T-cell (primary cell): ENCODE results near the gene ANO3. TPM values are rescaled to one million over a fixed set of nuclear protein-coding genes. Genes with fewer than 3 reads are reported as not detected.

Experiments
- ATAC-seq, 4 experiments: fragments of 200-7000 bp in 3 of 4; fragments of 150-1000 bp in 1 of 4; cut with Tn5 transposase; replicated peaks in 1 of 4; 1 replicate in 3 of 4; 2 replicates in 1 of 4; pipeline ENCODE4 v1.10.0; 2021; ENCODE audit warnings: moderate library complexity in 3 of 4, mild to moderate bottlenecking in 2 of 4, moderate number of reproducible peaks in 1 of 4
- CTCF ChIA-PET, 2 donors: fragments of 300-600 bp; sonication (Branson Sonifier 250); formaldehyde crosslinking; loops; one replicate each; lab custom pipeline; 2022; ENCODE audit warnings: antibody characterized with exemption in 2 of 2; lab: Charles Lee
- POLR2A ChIA-PET, 2 donors: fragments of 300-600 bp; sonication (Branson Sonifier 250); formaldehyde crosslinking; loops; one replicate each; lab custom pipeline; 2022; ENCODE audit warnings: antibody characterized with exemption in 2 of 2; lab: Charles Lee
- DNase-seq, 35 experiments: peaks; one replicate each; pipeline versions ENCODE4 v3.0.0 to v3.0.0-alpha.2; 2013 to 2023
- H3K27ac ChIP-seq: one replicate; pipeline ENCODE4 v1.5.1; 2013; ENCODE audit warnings: low read length
- H3K27me3 ChIP-seq, 2 experiments: replicated peaks in 1 of 2; 1 replicate in 1 of 2; 2 replicates in 1 of 2; pipeline versions ENCODE4 v1.6.1 to v1.7.0; 2013; ENCODE audit warnings: low read length in 1 of 2, mixed read lengths in 1 of 2; ENCODE audit not compliant: control insufficient read depth in 2 of 2, insufficient read depth in 2 of 2; ENCODE audit errors: extremely low read depth in 1 of 2
- H3K36me3 ChIP-seq, 2 donors: 1 replicate in 1 of 2; 2 replicates in 1 of 2; pipeline versions ENCODE4 v1.6.1 to v1.7.0; 2013; ENCODE audit warnings: low read length in 1 of 2; ENCODE audit not compliant: control insufficient read depth in 2 of 2, insufficient read depth in 1 of 2; ENCODE audit errors: extremely low read depth in 1 of 2
- H3K4me1 ChIP-seq, 2 experiments: 1 replicate in 1 of 2; 2 replicates in 1 of 2; pipeline versions ENCODE4 v1.6.1 to v1.7.0; 2013; ENCODE audit warnings: low read length in 2 of 2, mixed read lengths in 1 of 2; ENCODE audit not compliant: insufficient read depth in 2 of 2, control insufficient read depth in 1 of 2; ENCODE audit errors: extremely low read depth in 1 of 2
- H3K4me3 ChIP-seq, 2 donors: 1 replicate in 1 of 2; 2 replicates in 1 of 2; pipeline versions ENCODE4 v1.5.1 to v1.7.0; 2013; ENCODE audit warnings: mild to moderate bottlenecking in 2 of 2, low read length in 1 of 2, moderate library complexity in 1 of 2; ENCODE audit not compliant: control insufficient read depth in 1 of 2; ENCODE audit errors: extremely low read depth in 1 of 2
- H3K9me3 ChIP-seq: 2 replicates; pipeline ENCODE4 v1.7.0; 2013
- H3K27ac Mint-ChIP-seq, 2 donors: one replicate each; pipeline ENCODE4 v1.8.0; 2020 to 2021; ENCODE audit warnings: mild to moderate bottlenecking in 2 of 2, mixed read lengths in 2 of 2
- H3K27me3 Mint-ChIP-seq, 2 donors: one replicate each; pipeline ENCODE4 v1.8.0; 2021 to 2022; ENCODE audit warnings: mixed read lengths in 2 of 2
- H3K36me3 Mint-ChIP-seq: one replicate; pipeline ENCODE4 v1.8.0; 2021; ENCODE audit warnings: mixed read lengths
- H3K4me1 Mint-ChIP-seq, 3 donors: one replicate each; pipeline ENCODE4 v1.8.0; 2020 to 2022; ENCODE audit warnings: mixed read lengths in 3 of 3, mild to moderate bottlenecking in 1 of 3
- H3K4me3 Mint-ChIP-seq, 3 donors: one replicate each; pipeline ENCODE4 v1.8.0; 2020 to 2022; ENCODE audit warnings: mild to moderate bottlenecking in 3 of 3, mixed read lengths in 3 of 3, moderate library complexity in 3 of 3
- H3K9me3 Mint-ChIP-seq, 3 donors: one replicate each; pipeline ENCODE4 v1.8.0; 2020 to 2022; ENCODE audit warnings: mixed read lengths in 3 of 3
- WGBS: methylation state at CpG from one replicate; pipeline ENCODE4 v1.1.5; 2013; ENCODE audit warnings: missing lambda C conversion rate; ENCODE audit not compliant: insufficient coverage; 5-methylcytosine and 5-hydroxymethylcytosine counted together
- total RNA-seq, 35 experiments: library from RNA in 6 of 35; stranded (reverse) in 6 of 35; fragments of 120-200 nt in 1 of 35; gene quantifications; one replicate each; pipeline versions ENCODE4 v1.2.1 to v1.2.4 and lab custom pipeline; 2013 to 2026

Gene ANO3
- total RNA-seq, 5 donors from 2014 or later (not counting 1 experiment from before 2014, with no cell fraction given): not detected

DNA sequence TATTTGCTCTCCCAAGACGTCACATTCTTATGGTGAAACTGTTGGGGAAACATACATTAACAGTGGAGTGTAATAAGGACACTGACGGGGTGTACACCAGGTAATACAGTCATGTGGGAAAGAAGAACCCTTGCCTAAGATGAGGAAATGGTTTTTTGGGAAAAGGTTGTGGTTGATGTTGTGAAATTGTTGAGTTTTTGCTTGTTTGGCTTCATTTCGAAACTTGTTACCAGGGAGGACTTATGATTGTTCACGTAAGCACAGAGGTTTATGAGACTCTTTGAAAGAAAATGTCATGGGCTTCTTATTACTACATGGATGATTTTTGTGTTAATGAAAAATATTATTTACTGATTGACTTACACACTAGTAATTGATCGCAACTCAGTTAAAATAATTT lies 16.8 kb downstream of the ANO3 start:
- WGBS: 74% methylated on average over 2 of the region's 5 CpGs
- Histone ChIP-seq H3K9me3 (no peaks in the 10 kb centered on the region), H3K27ac (no peak overlapping the region), H3K4me3 (no peak overlapping the region), H3K4me1 (no peaks in the 10 kb centered on the region), H3K36me3 (no peaks in the 10 kb centered on the region), H3K27me3 (no peaks in the 10 kb centered on the region)
- CTCF ChIA-PET: no interaction called here
- DNase-seq: no peak
- Mint-ChIP-seq H3K9me3 (peaks cover 2 to 12% (median 10%) of the 10 kb centered on the region in 3 donors), H3K27me3 (no peaks in the 10 kb centered on the region), H3K4me3 (no peak overlapping the region), H3K4me1 (no peaks in the 10 kb centered on the region), H3K27ac (no peak overlapping the region), H3K36me3 (no peaks in the 10 kb centered on the region)
- no peak for ATAC-seq
- POLR2A ChIA-PET: no interaction called here

- POLR2A ChIA-PET: no interaction called here
- Mint-ChIP-seq H3K36me3 (no peaks in the 10 kb centered on the region), H3K4me3 (no peak overlapping the region), H3K27ac (no peak overlapping the region), H3K27me3 (no peaks in the 10 kb centered on the region), H3K4me1 (no peaks in the 10 kb centered on the region), H3K9me3 (peaks cover 3 to 12% (median 10%) of the 10 kb centered on the region in 3 donors)
- H3K4me3 ChIP-seq: no peak overlapping the region
- no peak for DNase-seq
- H3K36me3 ChIP-seq: no peaks in the 10 kb centered on the region
- H3K27ac ChIP-seq: no peak overlapping the region
- ATAC-seq: no peak
- H3K27me3 ChIP-seq: no peaks in the 10 kb centered on the region
- no peaks in the 10 kb centered on the region for H3K9me3 ChIP-seq
- CTCF ChIA-PET: no interaction called here
- WGBS: 80% methylated on average over 1 of the region's 7 CpGs
- H3K4me1 ChIP-seq: no peaks in the 10 kb centered on the region
Observed at GRCh38 chr11:26350002-26350401, 18.1 kb downstream of the ANO3 start.

GRCh38 chr11:26353010-26353409 lies 21.1 kb downstream of the ANO3 start:
- no peaks in the 10 kb centered on the region for H3K9me3 ChIP-seq
- DNase-seq (no peak), ATAC-seq (no peak)
- H3K4me1 ChIP-seq: no peaks in the 10 kb centered on the region
- H3K27ac ChIP-seq: no peak overlapping the region
- no peaks in the 10 kb centered on the region for H3K27me3 ChIP-seq
- no peaks in the 10 kb centered on the region for H3K36me3 ChIP-seq
- no peaks in the 10 kb centered on the region for H3K27me3 Mint-ChIP-seq
- POLR2A ChIA-PET: no interaction called here
- no peak overlapping the region for H3K4me3 ChIP-seq
- H3K4me1 Mint-ChIP-seq: no peaks in the 10 kb centered on the region
- peaks cover 4 to 12% (median 6%) of the 10 kb centered on the region in 3 donors for H3K9me3 Mint-ChIP-seq
- no peak overlapping the region for H3K27ac Mint-ChIP-seq
- H3K4me3 Mint-ChIP-seq: no peak overlapping the region
- WGBS: 80% methylated on average over 1 of the region's 5 CpGs
- CTCF ChIA-PET: no interaction called here
- no peaks in the 10 kb centered on the region for H3K36me3 Mint-ChIP-seq

GRCh38 chr11:26359055-26359454 lies 27.1 kb downstream of the ANO3 start:
- Histone ChIP-seq H3K27ac (no peak overlapping the region), H3K36me3 (no peaks in the 10 kb centered on the region), H3K27me3 (no peaks in the 10 kb centered on the region), H3K4me1 (no peaks in the 10 kb centered on the region), H3K9me3 (no peaks in the 10 kb centered on the region), H3K4me3 (no peak overlapping the region)
- CTCF ChIA-PET: no interaction called here
- Mint-ChIP-seq H3K27me3 (no peaks in the 10 kb centered on the region), H3K4me3 (no peak overlapping the region), H3K27ac (no peak overlapping the region), H3K9me3 (peaks cover 5 to 14% (median 12%) of the 10 kb centered on the region in 3 donors), H3K36me3 (no peaks in the 10 kb centered on the region), H3K4me1 (no peaks in the 10 kb centered on the region)
- ATAC-seq (no peak), DNase-seq (no peak)
- POLR2A ChIA-PET: interaction anchor here in 1 of 2 donors (0.6 kb wide), 1 partner anchor 54 kb away, joined by 4 read pairs; no protein-coding TSS in a partner anchor

DNA sequence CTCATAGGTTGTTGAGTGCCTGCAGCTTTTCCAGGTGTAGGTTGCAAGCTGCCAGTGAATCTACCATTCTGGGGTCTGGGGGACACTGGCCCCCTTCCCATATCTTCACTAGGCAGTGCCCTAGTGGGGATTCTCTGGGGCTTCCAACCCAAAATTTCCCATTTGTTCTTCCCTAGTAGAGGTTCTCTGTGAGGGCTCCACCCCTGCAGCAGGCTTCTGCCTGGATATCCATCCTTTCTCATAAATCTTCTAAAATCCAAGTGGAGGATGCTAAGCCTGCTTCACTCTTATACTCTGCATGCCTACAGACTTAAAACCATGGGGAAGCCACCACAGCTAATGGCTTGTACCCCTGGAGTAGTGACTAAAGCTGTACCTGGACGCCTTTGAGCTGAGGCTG lies 33.4 kb downstream of the ANO3 start:
- Mint-ChIP-seq H3K27me3 (no peaks in the 10 kb centered on the region), H3K4me3 (no peak overlapping the region), H3K27ac (no peak overlapping the region), H3K9me3 (peaks cover 11 to 38% (median 14%) of the 10 kb centered on the region in 3 donors), H3K4me1 (no peaks in the 10 kb centered on the region), H3K36me3 (no peaks in the 10 kb centered on the region)
- H3K4me3 ChIP-seq: no peak overlapping the region
- DNase-seq (no peak), ATAC-seq (no peak)
- no peak overlapping the region for H3K27ac ChIP-seq
- H3K4me1 ChIP-seq: no peaks in the 10 kb centered on the region
- WGBS: no CpG with 5 or more reads among the region's 1 CpG
- POLR2A ChIA-PET: no interaction called here
- no peaks in the 10 kb centered on the region for H3K9me3 ChIP-seq
- H3K27me3 ChIP-seq: no peaks in the 10 kb centered on the region
- CTCF ChIA-PET: no interaction called here
- H3K36me3 ChIP-seq: no peaks in the 10 kb centered on the region

DNA sequence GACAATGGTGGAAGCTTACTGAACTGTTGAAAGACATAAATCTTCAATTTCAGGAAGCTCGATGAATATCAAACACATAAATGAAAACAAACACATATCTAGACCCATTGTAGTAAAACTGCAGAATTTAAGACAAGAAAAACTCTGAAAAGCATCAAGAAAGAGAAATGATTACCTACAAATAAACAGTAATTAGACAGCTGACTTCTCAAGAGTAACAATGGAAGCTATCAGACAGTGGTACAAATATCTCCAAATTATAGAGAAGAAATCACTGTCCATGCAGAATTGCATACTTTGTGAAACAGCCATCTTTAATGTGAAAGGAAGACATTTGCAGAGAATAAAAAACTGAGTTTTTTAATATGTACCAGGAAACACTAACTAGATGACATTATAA lies 45.7 kb downstream of the ANO3 start:
- Histone ChIP-seq H3K36me3 (no peaks in the 10 kb centered on the region), H3K4me1 (no peaks in the 10 kb centered on the region), H3K4me3 (no peak overlapping the region), H3K27ac (no peak overlapping the region), H3K27me3 (no peaks in the 10 kb centered on the region), H3K9me3 (peaks cover 4% of the 10 kb centered on the region)
- Mint-ChIP-seq H3K4me1 (no peaks in the 10 kb centered on the region), H3K27me3 (no peaks in the 10 kb centered on the region), H3K9me3 (peaks cover 18 to 45% (median 29%) of the 10 kb centered on the region in 3 donors), H3K36me3 (no peaks in the 10 kb centered on the region), H3K4me3 (no peak overlapping the region), H3K27ac (no peak overlapping the region)
- ATAC-seq (no peak), DNase-seq (no peak)
- POLR2A ChIA-PET: no interaction called here
- WGBS: no CpG with 5 or more reads among the region's 1 CpG
- CTCF ChIA-PET: no interaction called here

GRCh38 chr11:26399336-26399735 lies 67.4 kb downstream of the ANO3 start:
- H3K27ac Mint-ChIP-seq: no peak overlapping the region
- Histone ChIP-seq H3K4me3 (no peak overlapping the region), H3K27ac (no peak overlapping the region), H3K36me3 (no peaks in the 10 kb centered on the region), H3K4me1 (no peaks in the 10 kb centered on the region), H3K9me3 (no peaks in the 10 kb centered on the region), H3K27me3 (no peaks in the 10 kb centered on the region)
- no peaks in the 10 kb centered on the region for H3K36me3 Mint-ChIP-seq
- H3K4me1 Mint-ChIP-seq: no peaks in the 10 kb centered on the region
- CTCF ChIA-PET: no interaction called here
- H3K9me3 Mint-ChIP-seq: peaks cover 11 to 15% (median 12%) of the 10 kb centered on the region in 3 donors
- WGBS: no CpG with 5 or more reads among the region's 1 CpG
- POLR2A ChIA-PET: no interaction called here
- H3K4me3 Mint-ChIP-seq: no peak overlapping the region
- DNase-seq: no peak
- no peak for ATAC-seq
- no peaks in the 10 kb centered on the region for H3K27me3 Mint-ChIP-seq
